OCI-M1 (cell line): ENCODE measurements around the gene IRX2.

Source experiments
- DNase-seq: peaks from one replicate; lab custom pipeline; 2025; lab: John Stamatoyannopoulos, UW

Gene IRX2

GRCh38 chr5:2751592-2752021 is at the start of gene IRX2:
TSS of gene IRX2 (minus strand) at chr5:2751677. CDS start at chr5:2751413, 264 bp downstream.
- no peak for DNase-seq

GRCh38 chr5:2800035-2800434 is 48.6 kb upstream of the IRX2 start:
- no peak for DNase-seq

- DNase-seq: no peak
Measured at GRCh38 chr5:2797981-2798380, 46.5 kb upstream of the IRX2 start.

GRCh38 chr5:2797160-2797559 is 45.7 kb upstream of the IRX2 start:
- DNase-seq: no peak

- DNase-seq: no peak
Measured at GRCh38 chr5:2783223-2783622, 31.7 kb upstream of the IRX2 start.

- DNase-seq: no peak
Measured at GRCh38 chr5:2782658-2783057, 31.2 kb upstream of the IRX2 start.

- DNase-seq: no peak
Measured at GRCh38 chr5:2780421-2781171, 29.1 kb upstream of the IRX2 start.

- no peak for DNase-seq
Measured at GRCh38 chr5:2779459-2779858, 28.0 kb upstream of the IRX2 start.

GRCh38 chr5:2776337-2777302 is 25.1 kb upstream of the IRX2 start:
- no peak for DNase-seq

- no peak for DNase-seq
Measured at GRCh38 chr5:2773327-2773726, 21.9 kb upstream of the IRX2 start.

- no peak for DNase-seq
Measured at GRCh38 chr5:2767089-2767488, 15.6 kb upstream of the IRX2 start.

GRCh38 chr5:2764581-2764980 is 13.1 kb upstream of the IRX2 start:
- no peak for DNase-seq

- no peak for DNase-seq
Measured at GRCh38 chr5:2763533-2763794, 12.0 kb upstream of the IRX2 start.

- no peak for DNase-seq
Measured at GRCh38 chr5:2762744-2763532, 11.5 kb upstream of the IRX2 start.

- DNase-seq: no peak
Measured at GRCh38 chr5:2761921-2762488, 10.5 kb upstream of the IRX2 start.

- DNase-seq: no peak
Measured at GRCh38 chr5:2759696-2760461, 8.4 kb upstream of the IRX2 start.

- no peak for DNase-seq
Measured at GRCh38 chr5:2759091-2759490, 7.6 kb upstream of the IRX2 start.

- no peak for DNase-seq
Measured at GRCh38 chr5:2758632-2759031, 7.2 kb upstream of the IRX2 start.

- DNase-seq: no peak
Measured at GRCh38 chr5:2757563-2758351, 6.3 kb upstream of the IRX2 start.
